Stimulated activated CD4-positive, alpha-beta T cell treated with anti-CD3 and anti-CD28 coated beads, Interleukin-15, amount 100 ng/mL, for 24 hours (primary cell): ENCODE results near the gene KRTAP19-2.

Experiments
- DNase-seq: peaks from one replicate; pipeline ENCODE4 v3.0.0-alpha.2; 2020

Gene KRTAP19-2

GRCh38 chr21:30487336-30487735 lies at the start of gene KRTAP19-2:
KRTAP19-2 (minus strand) TSS chr21:30487436; CDS start chr21:30487348, 88 bp downstream.
- no peak for DNase-seq

GRCh38 chr21:30518876-30519275 lies 31.6 kb upstream of the KRTAP19-2 start:
- DNase-seq, result no peak

- no peak for DNase-seq
These were observed 28.4 kb upstream of the KRTAP19-2 start for GRCh38 chr21:30515681-30516080.

- peak; percentile 11 for DNase-seq
These were observed 18.5 kb upstream of the KRTAP19-2 start for GRCh38 chr21:30505621-30506205.

GRCh38 chr21:30502041-30502440 lies 14.8 kb upstream of the KRTAP19-2 start, which contains the start of gene KRTAP19-5:
KRTAP19-5 (minus strand) TSS chr21:30502141; CDS start chr21:30502090, 51 bp downstream.
- DNase-seq, result no peak

GRCh38 chr21:30497065-30497464 lies 9.8 kb upstream of the KRTAP19-2 start, which contains the start of gene KRTAP19-4:
KRTAP19-4 (minus strand) TSS chr21:30497165; CDS start chr21:30497110, 55 bp downstream.
- no peak for DNase-seq

- no peak for DNase-seq
These were observed 4.8 kb upstream of the KRTAP19-2 start, which contains the start of gene KRTAP19-3 for GRCh38 chr21:30491963-30492428. KRTAP19-3 (minus strand) TSS chr21:30492013; CDS start chr21:30491957, 56 bp downstream.

GRCh38 chr21:30486180-30486579 lies 1.1 kb downstream of the KRTAP19-2 start:
- DNase-seq, result no peak

- no peak for DNase-seq
These were observed 5.1 kb downstream of the KRTAP19-2 start for GRCh38 chr21:30482130-30482529.

- no peak for DNase-seq
These were observed 7.1 kb downstream of the KRTAP19-2 start, which contains the start of gene KRTAP19-1 for GRCh38 chr21:30480145-30480544. KRTAP19-1 (minus strand) TSS chr21:30480367; CDS start chr21:30480317, 50 bp downstream.

- no peak for DNase-seq
These were observed 8.0 kb downstream of the KRTAP19-2 start for GRCh38 chr21:30479259-30479658.

- DNase-seq, result no peak
These were observed 9.2 kb downstream of the KRTAP19-2 start for GRCh38 chr21:30478004-30478403.

GRCh38 chr21:30468900-30469714 lies 18.1 kb downstream of the KRTAP19-2 start:
- DNase-seq, result no peak

- no peak for DNase-seq
These were observed 23.5 kb downstream of the KRTAP19-2 start for GRCh38 chr21:30463713-30464112.

- no peak for DNase-seq
These were observed 38.7 kb downstream of the KRTAP19-2 start for GRCh38 chr21:30448514-30448913.

GRCh38 chr21:30447056-30447455 lies 40.2 kb downstream of the KRTAP19-2 start:
- DNase-seq, result no peak

GRCh38 chr21:30444204-30444603 lies 43.0 kb downstream of the KRTAP19-2 start:
- DNase-seq, result no peak

GRCh38 chr21:30443226-30443625 lies 44.0 kb downstream of the KRTAP19-2 start:
- no peak for DNase-seq

- DNase-seq, result no peak
These were observed 47.3 kb downstream of the KRTAP19-2 start, which contains the start of gene KRTAP15-1 for GRCh38 chr21:30439975-30440374. KRTAP15-1 (plus strand) TSS chr21:30440275; CDS start chr21:30440328, 53 bp downstream.
